TTC549 (cell line): ENCODE data around the gene OR5H2.

Experiments
- FAIRE-seq: peaks from 2 replicates; lab custom pipeline; 2012; peaks lifted over from hg19 to GRCh38; lab: Jason Lieb, UNC

The OR5H2 gene

GRCh38 chr3:98331329-98331728, 49.0 kb downstream of the OR5H2 start:
- FAIRE-seq: no peak
